Endothelial cell of umbilical vein (primary cell): ENCODE data around the gene GLDN.

Experiments used
- CTCF ChIP-seq, 2 donors: IDR thresholded peaks; 1 replicate in 1 of 2; 2 replicates in 1 of 2; pipeline ENCODE4 v1.5.1; 2011; ENCODE audit warnings: low read length in 2 of 2, mild to moderate bottlenecking in 2 of 2, moderate library complexity in 2 of 2, control low read depth in 1 of 2, inconsistent platforms in 1 of 2, low read depth in 1 of 2; ENCODE audit not compliant: insufficient read depth in 1 of 2; ENCODE audit errors: extremely low read depth in 1 of 2
- POLR2A ChIP-seq: IDR thresholded peaks from 2 replicates; pipeline ENCODE4 v1.6.1; 2012; ENCODE audit warnings: low read depth, mild to moderate bottlenecking, control low read depth, low read length

- TF ChIP-seq POLR2A, result no peak
- TF ChIP-seq CTCF (IDR thresholded peaks at IDR 0.05; ENCODE audit: extremely low read depth in 1 of 2, insufficient read depth in 1 of 2, low read depth in 1 of 2, low read length in 2 of 2), result no peak
Measured at GRCh38 chr15:51319539-51319938, 21.9 kb upstream of the GLDN start.
